ENCODE measurements around the gene EPB41L5.

EPB41L5 gene

GRCh38 chr2:120219291-120219690 is 206.4 kb downstream of the EPB41L5 start:
- H3K9ac ChIP-seq (ENCODE audit: low read length): no peak overlapping the region
- H4K20me1 ChIP-seq (ENCODE audit: insufficient read depth, low read length): no peaks in the 10 kb centered on the region
- no peak overlapping the region for H2AFZ ChIP-seq (ENCODE audit: low read length)
- H3K79me2 ChIP-seq (ENCODE audit: low read length): peaks cover 14% of the 10 kb centered on the region
- no peaks in the 10 kb centered on the region for H3F3A ChIP-seq (ENCODE audit: insufficient read depth, low read length)
- no peaks in the 10 kb centered on the region for H3K27me3 ChIP-seq (replicated peaks; ENCODE audit: insufficient read depth, low read length)
- H3K4me1 ChIP-seq (ENCODE audit: low read length): peaks cover 11% of the 10 kb centered on the region; the same call in 1 of the 2 replicates
- H3K4me3 ChIP-seq (ENCODE audit: low read length): no peak overlapping the region
- H3K4me2 ChIP-seq (ENCODE audit: low read depth, low read length): no peak overlapping the region
- H3K9me3 ChIP-seq (replicated peaks; ENCODE audit: insufficient read depth, low read length): no peaks in the 10 kb centered on the region
- H3K27ac ChIP-seq (ENCODE audit: low read length): no peak overlapping the region
- no peaks in the 10 kb centered on the region for H3K36me3 ChIP-seq (replicated peaks; ENCODE audit: insufficient read depth, low read length)
- TF ChIP-seq EZH2 (optimal IDR thresholded peaks at IDR 0.05; ENCODE audit: low read depth, low read length): no peak
- no peak for TF ChIP-seq CTCF (IDR thresholded peaks at IDR 0.05; ENCODE audit: low read length)
- TF ChIP-seq EZH2phosphoT487 (IDR thresholded peaks at IDR 0.05; ENCODE audit: low read length): no peak
- H3K9me2 ChIP-seq (replicated peaks; ENCODE audit: insufficient read depth, low read length): no peaks in the 10 kb centered on the region
- DNase-seq: no peak

GRCh38 chr2:120219766-120220165 is 206.9 kb downstream of the EPB41L5 start:
- Histone ChIP-seq H3K4me2 (ENCODE audit: low read depth, low read length) (no peak overlapping the region), H3K9me3 (replicated peaks; ENCODE audit: insufficient read depth, low read length) (no peaks in the 10 kb centered on the region), H3K79me2 (ENCODE audit: low read length) (peaks cover 14% of the 10 kb centered on the region), H3K4me3 (ENCODE audit: low read length) (no peak overlapping the region), H3K27ac (ENCODE audit: low read length) (no peak overlapping the region), H3K27me3 (replicated peaks; ENCODE audit: insufficient read depth, low read length) (no peaks in the 10 kb centered on the region), H2AFZ (ENCODE audit: low read length) (no peak overlapping the region), H3K36me3 (replicated peaks; ENCODE audit: insufficient read depth, low read length) (no peaks in the 10 kb centered on the region), H3K4me1 (ENCODE audit: low read length) (peaks cover 11% of the 10 kb centered on the region; the same call in 1 of the 2 replicates), H3F3A (ENCODE audit: insufficient read depth, low read length) (no peaks in the 10 kb centered on the region), H3K9me2 (replicated peaks; ENCODE audit: insufficient read depth, low read length) (no peaks in the 10 kb centered on the region), H3K9ac (ENCODE audit: low read length) (no peak overlapping the region), H4K20me1 (ENCODE audit: insufficient read depth, low read length) (no peaks in the 10 kb centered on the region)
- TF ChIP-seq EZH2 (optimal IDR thresholded peaks at IDR 0.05; ENCODE audit: low read depth, low read length) (no peak), EZH2phosphoT487 (IDR thresholded peaks at IDR 0.05; ENCODE audit: low read length) (no peak), CTCF (IDR thresholded peaks at IDR 0.05; ENCODE audit: low read length) (no peak)
- no peak for DNase-seq

- no peaks in the 10 kb centered on the region for H3K9me3 ChIP-seq (replicated peaks; ENCODE audit: insufficient read depth, low read length)
- no peak overlapping the region for H3K27ac ChIP-seq (ENCODE audit: low read length)
- H3K4me3 ChIP-seq (ENCODE audit: low read length): no peak overlapping the region
- H3K36me3 ChIP-seq (replicated peaks; ENCODE audit: insufficient read depth, low read length): no peaks in the 10 kb centered on the region
- no peak for TF ChIP-seq CTCF (IDR thresholded peaks at IDR 0.05; ENCODE audit: low read length)
- no peak for TF ChIP-seq EZH2 (optimal IDR thresholded peaks at IDR 0.05; ENCODE audit: low read depth, low read length)
- no peak for TF ChIP-seq EZH2phosphoT487 (IDR thresholded peaks at IDR 0.05; ENCODE audit: low read length)
- no peak overlapping the region for H2AFZ ChIP-seq (ENCODE audit: low read length)
- H3K9ac ChIP-seq (ENCODE audit: low read length): no peak overlapping the region
- peaks cover 14% of the 10 kb centered on the region for H3K79me2 ChIP-seq (ENCODE audit: low read length)
- no peak overlapping the region for H3K4me2 ChIP-seq (ENCODE audit: low read depth, low read length)
- H4K20me1 ChIP-seq (ENCODE audit: insufficient read depth, low read length): no peaks in the 10 kb centered on the region
- peaks cover 11% of the 10 kb centered on the region; the same call in 1 of the 2 replicates for H3K4me1 ChIP-seq (ENCODE audit: low read length)
- no peaks in the 10 kb centered on the region for H3K9me2 ChIP-seq (replicated peaks; ENCODE audit: insufficient read depth, low read length)
- H3F3A ChIP-seq (ENCODE audit: insufficient read depth, low read length): no peaks in the 10 kb centered on the region
- no peak for DNase-seq
- no peaks in the 10 kb centered on the region for H3K27me3 ChIP-seq (replicated peaks; ENCODE audit: insufficient read depth, low read length)
These were observed 207.9 kb downstream of the EPB41L5 start for GRCh38 chr2:120220756-120221155.
